ENCODE measurements around the gene ACP7.
"Not testable (repeated sequence)": the region's sequence is repeated elsewhere in the genome, so short reads cannot be mapped to it uniquely, and the experiment has no call there.

Gene ACP7

DNA sequence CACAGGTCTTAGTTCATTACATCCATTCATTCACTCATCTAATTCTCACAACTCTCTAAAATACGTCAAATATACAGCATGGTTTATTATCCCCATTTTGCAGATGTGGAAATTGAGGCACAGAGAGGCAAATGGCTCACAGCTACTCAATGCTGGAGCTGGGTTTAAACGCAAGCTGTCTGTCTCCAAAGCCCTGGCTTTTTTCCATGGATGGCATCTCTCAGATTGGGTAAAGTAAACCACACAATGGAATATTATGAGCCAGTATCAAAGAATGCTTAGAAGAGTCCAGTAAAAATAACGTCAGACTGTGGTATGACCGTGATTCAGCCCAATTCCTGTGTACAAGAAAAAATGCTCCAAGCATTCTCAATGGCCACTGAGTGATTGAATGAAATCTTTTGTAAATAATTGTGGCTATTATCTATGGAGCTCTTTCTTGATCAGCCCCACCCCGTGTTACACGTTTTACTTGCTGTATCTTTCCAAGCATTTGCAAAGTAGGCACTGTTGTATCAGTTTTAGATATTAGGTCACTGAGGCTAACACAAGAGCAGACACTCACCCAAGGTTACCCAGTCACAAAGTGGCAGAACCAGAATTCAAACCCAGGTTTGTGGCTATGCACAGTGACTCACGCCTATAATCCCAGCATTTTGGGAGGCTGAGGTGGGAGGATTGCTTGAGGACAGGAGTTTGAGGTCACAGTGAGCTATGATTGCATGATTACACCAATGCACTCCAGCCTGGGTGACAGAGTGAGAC is 5.5 kb upstream of the ACP7 start:
- DNase-seq = no peak

DNA sequence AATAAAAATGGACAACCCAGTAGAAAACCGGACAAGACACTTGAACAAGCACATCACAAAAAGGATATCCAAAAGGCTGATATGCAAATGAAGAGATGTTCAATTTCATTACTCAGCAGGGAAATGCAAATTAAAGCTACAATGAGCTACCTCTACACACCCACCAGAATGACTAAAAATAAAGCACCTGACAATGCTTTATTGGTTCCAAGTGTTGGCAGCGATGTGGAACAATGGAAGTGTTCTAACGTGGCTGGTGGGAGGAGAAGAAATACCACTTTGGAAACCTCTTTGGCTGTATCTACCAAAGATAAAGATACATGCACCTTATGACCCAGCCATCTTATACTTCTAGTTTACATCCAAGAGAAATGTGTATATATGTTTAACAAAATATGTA is 3.7 kb upstream of the ACP7 start:
- no peak for DNase-seq

DNA sequence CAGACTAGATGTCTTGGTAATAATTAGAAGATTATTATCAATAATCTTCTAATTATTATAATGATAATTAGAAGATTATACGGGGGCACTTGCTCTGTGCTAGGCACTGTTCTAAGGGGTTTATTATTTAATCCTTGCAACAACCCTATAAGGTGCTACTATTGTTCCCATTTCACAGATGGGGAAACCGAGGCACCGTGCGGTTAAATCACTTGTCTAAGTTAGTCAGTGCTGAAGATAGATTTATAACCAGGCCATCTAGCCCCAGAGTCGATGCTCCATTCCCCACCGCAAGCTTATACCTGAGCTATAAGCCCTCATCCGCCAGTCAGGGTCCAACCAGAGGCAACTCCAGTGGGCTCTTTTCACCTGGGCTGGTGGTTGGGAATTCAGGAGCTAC is 2.0 kb upstream of the ACP7 start:
- no peak for DNase-seq

DNA sequence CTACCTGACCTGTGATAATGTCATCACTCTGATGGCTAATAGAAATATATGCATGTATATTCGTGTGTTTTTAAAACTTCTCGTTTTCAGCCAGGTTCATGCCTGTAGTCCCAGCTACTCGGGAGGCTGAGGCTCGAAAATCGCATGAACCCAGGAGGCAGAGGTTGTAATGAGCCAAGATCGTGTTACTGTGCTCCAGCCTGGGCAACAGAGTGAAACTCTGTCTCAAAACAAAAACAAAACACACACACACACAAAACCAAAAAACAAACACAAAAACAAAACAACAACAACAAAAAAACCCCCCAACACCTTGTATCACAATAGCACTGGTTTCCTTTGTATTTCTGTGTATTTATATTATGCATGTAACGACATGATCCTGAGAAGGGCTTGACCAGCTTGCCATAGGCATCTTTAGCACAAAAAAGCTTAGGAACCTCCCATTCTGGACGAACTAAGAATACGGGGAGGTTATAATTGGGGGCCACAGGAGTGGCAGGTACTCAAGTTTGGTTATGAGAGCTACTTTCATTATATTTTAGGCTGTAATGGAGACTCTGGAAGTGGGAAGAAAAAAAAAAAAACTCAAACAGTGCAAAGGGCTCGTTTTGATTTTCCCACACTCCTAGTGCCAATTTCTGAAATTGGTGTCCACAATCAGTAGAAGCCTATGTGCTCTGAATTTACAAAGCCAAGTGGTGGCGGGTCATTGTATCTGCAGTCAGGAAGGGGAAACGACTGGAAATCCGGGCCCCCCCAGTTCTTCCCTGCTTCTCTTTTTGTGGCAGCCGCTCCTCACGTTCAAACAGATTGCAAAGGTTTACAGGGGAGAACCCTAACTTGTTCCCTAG is 1.2 kb upstream of the ACP7 start:
- no peak for DNase-seq

DNA sequence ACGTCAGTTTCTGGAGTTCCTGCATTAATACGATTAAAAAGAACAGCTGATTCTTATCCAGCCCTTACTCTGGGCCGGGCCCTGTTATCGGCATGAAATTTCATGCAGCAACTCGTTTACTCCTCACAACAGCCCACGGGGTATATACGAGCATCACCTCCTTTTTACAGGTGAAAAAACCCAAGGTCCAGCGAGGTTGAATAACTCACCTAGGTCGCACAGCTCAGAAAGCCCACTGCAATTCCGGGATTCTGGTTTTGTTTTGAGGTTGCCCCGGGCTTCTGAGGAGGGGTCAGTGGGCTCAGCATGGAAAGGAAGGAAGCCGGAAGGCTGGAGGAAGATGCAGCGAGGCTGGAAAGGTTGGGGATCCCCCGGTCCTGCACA is 577 bp upstream of the ACP7 start:
- DNase-seq = no peak

DNA sequence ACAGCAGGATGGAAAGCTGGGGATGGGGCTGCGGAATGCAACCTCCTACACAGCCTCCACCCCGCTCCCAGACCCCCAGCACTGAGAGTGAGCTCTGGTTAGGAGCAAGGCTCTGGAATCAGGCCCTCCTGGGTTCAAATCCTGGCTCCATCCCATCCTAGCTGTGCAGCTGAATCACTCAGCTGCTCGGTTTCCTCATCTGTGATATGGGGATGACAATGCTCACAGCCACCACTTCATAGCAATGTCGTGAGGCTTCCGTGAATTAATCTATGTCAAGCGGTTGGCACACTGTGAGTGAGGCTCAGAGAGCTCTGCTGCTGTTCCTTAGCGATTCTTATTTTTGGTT is 538 bp downstream of the ACP7 start:
- DNase-seq = no peak

DNA sequence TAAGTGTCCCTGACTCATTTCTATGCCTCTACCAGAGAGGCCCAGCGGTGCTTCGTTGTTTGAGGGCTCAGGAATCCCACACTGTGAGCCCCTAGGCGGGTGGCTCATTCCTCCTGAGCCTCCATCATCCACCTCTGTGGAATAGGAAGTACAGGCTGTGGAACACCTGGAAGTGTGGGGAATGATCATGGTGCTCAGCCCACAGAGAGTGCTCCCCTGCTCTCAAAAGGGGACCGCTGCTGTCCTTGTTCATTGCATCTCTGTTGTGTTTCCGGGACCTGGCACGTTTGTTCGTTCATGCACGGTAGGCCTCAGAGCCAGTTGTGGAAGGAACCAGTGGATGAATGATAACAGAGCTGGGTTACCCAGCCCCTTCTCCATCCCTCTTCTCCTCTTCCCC is 1.2 kb downstream of the ACP7 start:
- DNase-seq = no peak

DNA sequence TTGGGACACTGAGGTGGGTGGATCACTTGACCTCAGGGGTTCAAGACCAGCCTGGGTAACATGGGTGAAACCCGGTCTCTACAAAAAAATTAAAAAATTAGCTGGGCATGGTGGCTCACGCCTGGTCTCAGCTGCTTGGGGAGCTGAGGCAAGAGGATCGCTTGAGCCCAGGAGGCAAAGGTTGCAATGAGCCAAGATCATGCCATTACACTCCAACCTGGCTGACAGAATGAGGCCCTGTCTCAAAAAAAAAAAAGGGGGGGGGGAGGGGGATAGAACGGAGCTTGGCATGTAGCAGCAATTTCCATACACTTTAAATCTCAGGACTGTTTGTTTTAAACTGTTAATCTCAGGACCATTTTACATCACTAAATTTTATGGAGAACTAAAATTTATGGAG is 2.2 kb downstream of the ACP7 start:
- DNase-seq = no peak

DNA sequence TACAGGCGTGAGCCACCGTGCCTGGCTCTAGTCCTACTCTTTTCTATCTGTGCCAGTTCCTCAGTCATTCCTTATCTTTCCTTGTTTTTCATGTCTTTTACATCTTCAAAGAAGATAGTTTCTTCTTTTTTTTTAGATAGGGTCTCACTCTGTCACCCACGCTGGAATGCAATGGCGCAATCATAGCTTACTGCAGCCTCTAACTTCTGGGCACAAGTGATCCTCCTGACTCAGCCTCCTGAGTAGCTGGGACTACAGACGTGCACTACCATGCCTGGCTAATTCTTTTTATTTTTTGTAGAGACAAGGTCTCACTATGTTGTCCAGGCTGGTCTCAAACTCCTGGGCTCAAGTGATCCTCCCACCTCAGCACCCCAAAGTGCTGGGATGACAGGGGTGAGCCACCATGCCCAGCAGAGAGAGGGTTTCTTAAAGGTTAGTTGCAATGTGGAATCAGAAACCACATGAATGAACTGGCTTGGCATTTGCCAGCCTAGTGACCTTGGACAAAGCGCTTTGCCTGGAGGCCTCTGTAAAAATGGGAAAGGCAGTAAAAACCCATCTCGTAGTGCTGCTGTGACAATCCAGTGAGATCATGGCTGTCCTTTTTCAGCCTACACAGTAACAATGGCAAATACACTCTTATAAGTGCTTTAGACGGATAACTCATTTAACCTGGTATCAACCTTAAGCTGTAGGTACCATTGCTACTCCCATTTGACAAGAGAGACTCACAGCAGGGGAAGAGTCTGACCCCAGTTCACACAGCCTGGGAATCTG is 3.9 kb downstream of the ACP7 start:
- DNase-seq = no peak

DNA sequence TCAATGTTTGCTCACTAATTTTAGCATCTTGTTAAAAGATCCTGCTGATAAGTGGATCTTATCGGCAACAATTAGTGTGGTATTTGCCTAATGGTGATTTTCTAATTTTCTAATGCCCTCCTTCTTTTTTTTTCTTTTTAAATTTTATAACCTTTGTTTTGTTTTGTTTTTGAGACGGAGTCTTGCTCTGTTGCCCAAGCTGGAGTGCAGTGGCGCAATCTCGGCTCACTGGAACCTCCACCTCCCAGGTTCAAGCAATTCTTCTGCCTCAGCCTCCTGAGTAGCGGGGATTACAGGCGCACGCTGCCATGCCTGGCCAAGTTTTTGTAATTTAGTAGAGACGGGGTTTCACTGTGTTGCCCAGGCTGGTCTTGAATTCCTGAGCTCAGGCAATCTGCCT is 5.8 kb downstream of the ACP7 start:
- DNase-seq = not testable (repeated sequence)

DNA sequence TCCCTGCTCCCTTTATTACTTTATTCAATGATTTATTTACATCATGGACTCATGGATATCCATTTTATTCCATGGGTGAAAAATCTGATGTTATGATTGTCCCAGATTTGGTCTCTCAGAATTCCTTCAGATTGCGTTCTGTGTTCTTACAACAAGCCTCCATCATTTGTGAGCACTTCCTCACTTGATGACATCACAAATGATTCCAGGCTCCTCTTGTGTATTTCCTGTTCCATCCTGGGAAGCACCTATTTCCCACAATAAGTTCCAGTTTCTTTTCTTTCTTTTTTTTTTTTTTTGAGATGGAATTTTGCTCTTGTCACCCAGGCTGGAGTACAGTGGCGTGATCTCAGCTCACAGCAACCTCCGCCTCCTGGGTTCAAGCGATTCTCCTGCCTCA is 6.7 kb downstream of the ACP7 start:
- DNase-seq = no peak

DNA sequence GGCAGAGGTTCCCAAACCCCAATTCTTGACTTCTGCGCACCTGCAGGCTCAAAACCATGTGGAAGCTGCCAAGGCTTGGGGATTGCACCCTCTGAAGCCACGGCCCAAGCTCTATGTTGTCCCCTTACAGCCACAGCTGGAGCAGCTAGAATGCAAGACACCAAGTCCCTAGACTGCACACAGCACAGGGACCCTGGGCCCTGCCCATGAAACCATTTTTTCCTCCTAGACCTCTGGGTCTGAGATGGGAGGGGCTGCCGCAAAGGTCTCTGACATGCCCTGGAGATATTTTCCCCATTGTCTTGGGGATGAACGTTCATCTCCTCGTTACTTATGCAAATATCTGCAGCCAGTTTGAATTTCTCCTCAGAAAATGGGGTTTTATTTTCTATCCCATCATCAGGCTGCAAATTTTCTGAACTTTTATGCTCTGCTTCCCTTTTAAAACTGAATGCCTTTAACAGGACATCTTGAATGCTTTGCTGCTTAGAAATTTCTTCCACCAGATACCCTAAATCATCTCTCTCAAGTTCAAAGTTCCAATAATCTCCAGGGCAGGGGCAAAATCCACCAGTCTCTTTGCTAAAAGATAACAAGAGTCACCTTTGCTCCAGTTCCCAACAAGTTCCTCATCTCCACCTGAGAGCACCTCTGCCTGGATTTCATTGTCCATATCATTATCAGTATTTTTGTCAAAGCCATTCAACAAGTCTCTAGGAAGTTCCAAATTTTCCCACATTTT is 11.8 kb downstream of the ACP7 start:
- DNase-seq = not testable (repeated sequence)

DNA sequence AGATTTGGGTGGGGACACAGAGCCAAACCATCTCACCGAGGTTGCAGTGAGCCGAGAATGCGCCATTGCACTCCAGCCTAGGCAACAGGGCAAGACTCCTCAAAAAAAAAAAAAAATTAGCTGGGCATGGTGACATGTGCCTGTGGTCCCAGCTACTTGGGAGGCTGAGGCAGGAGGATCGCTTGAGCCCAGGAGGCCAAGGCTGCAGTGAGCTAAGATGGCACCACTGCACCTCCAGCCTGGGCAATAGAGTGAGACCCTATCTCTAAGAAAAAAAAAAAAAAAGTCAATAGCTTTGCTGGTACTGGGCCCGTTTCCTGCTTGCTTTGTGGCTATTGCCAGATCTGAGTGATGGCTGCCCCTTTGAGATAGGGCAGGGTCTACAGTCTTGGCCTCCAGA is 13.1 kb downstream of the ACP7 start:
- no peak for DNase-seq

DNA sequence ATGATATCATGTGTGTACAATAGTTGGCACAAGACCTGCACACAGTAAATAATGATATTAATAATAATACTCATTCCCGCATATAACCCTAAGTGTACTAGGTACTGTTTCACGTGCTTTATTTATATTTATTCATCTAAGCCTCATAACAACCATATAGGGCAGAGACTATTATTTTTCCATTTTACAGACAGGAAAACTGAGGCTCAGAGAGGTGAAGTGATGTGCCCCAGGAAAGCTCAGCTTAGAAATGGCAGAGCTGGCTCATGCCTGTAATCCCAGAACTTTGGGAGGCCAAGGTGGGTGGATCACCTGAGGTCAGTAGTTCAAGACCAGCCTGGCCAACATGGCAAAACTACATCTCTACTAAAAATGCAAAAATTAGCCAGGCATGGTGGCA is 13.6 kb downstream of the ACP7 start:
- no peak for DNase-seq

DNA sequence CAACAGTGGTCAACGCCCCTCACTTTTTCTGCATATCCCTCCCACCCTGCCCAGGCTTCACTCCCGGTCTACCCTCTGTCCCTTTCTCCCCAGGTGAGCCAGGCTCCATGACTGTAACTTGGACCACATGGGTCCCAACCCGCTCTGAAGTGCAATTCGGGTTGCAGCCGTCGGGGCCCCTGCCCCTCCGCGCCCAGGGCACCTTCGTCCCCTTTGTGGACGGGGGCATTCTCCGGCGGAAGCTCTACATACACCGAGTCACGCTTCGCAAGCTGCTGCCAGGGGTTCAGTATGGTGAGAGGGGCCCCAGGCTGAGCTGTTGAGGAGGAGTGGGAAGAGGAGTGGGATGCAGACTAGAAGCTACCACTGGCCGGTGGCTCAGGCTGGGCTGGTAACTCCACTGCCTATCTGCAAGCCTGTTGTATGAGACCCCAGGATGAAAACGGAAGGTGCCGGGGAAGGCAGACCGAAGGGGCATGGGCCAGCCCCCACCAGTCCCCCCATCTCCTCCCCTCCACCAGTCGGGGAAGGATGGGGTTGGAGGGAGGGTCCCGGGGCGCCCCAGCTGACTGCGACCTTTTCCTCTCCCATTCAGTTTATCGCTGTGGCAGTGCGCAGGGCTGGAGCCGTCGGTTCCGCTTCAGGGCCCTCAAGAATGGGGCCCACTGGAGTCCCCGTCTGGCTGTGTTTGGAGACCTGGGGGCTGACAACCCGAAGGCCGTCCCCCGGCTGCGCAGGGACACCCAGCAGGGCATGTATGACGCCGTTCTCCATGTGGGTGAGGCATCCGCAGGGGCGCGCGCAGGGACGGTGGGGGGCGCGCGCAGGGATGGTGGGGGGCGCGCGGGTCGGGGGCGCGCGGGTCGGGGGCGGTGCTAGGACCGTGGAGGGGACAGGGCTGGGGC is 14.4 kb downstream of the ACP7 start:
- DNase-seq = no peak

DNA sequence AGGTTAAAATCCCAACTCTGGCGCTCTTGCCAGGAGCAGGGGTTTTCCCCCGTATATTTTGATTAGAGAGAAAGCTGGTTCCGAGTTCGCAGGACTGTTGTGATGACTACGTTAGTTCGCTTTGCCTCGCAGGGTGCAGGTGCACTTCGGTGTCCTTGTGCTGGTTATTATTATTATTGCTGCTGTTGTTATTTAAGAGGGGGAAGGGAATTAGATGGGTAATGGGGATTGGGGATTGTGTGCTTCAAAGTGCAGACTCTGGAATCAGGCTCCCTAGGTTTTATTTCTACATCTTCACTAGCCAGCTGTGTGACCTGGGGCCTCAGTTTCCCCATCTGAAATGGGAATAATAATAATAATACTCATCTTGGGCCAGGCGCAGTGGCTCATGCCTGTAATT is 15.2 kb downstream of the ACP7 start:
- DNase-seq = no peak

DNA sequence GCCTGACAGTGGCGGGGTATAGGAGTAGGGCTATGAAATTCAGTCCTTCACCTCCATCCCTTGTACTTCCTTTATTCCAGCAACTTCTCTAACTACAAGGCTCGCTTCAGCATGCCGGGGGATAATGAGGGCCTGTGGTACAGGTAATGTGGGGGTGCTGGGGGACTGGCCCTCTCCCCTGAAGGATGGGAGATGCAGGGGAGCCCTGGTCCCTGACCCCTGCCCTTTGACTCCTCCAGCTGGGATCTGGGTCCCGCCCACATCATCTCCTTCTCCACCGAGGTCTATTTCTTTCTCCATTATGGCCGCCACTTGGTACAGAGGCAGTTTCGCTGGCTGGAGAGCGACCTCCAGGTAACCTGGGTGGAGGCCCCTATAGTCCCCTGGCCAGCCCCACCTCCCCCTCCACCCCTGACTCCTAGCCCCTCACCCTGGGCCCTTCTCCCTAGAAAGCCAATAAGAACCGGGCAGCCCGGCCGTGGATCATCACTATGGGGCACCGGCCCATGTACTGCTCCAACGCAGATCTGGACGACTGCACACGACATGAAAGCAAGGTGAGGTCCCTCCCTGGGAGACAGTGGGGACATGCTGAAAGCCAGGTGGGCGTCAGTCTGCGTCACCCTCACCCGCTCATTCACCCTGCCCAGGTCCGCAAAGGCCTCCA is 16.5 kb downstream of the ACP7 start:
- no peak for DNase-seq

DNA sequence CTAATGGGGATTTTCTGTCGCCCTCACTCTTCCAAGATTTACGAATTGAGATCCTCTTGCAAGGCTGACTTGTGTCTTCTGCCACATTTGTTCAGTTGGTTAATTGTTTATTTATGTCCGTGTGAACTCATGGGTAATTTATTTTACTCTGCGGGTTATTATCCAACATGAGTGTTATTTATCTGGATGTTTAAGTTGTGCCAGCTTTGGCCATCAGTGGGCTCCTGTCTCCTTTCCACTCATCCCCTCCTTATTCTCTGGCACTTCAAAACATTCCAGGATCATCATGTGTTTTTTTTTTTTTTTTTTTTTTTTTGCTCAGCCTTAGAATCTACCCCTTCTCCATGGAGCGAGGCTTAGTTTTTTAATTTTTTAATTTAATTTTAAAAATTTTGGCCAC is 19.0 kb downstream of the ACP7 start:
- DNase-seq = no peak

DNA sequence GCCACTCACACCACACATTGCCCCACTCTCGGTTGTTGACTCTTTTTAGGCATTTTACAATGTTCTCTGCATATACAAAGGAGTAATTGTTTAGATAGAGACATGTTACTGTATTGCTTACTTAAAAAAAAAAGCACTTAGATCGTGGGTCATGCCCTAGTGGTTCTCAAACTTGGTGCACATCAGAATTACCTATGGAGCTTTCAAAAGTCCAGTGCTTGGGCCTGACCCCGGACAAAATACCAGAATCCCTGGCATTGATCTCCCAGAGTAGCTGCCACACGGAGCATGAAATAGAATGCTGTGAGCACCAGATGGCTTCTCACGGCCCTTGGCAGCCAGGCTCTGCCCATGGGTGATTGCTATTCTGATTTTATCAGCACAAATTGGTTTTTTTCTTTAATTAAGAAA is 20.0 kb downstream of the ACP7 start:
- DNase-seq = no peak

DNA sequence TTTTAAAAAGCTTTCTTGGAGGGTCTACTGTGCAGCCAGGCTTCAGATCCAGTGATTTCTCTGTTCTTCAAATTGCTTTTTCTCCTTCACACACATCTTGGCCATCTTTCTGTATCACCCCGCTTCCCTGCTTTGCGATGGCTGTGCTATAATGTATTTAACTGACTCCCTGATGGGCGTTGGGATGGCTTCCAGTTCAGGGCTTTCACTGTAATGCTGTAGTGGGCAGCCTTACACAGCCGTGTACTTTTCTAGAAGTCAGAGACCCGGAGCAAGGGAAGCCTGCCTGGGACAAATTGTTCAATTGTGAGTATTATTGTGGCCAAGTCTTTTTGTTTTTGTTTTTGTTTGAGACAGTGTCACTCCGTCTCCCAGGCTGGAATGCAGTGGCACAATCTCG is 22.0 kb downstream of the ACP7 start:
- no peak for DNase-seq

DNA sequence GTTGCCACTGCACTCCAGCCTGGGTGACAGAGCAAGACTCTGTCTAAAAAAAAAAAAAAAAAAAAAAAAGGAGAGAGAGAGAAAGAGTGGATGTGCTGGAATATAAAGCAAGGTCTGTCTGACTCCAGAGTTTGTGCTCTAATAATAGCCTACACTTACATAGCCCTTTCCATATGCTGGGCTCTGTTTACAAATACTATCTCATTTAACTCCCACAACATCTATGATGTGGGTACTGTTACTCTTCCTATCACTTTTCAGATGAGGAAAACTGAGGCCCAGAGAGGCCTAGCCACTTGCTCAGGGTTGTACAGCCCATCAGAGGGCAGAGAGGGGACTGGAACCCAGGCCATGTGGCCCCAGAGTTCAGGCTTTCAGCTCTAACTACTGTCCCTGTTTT is 25.5 kb downstream of the ACP7 start:
- DNase-seq = no peak
